Activated T-helper 9 cell treated with anti-CD3 and anti-CD28 coated beads, Interleukin-2, amount 50 U/mL, for 16 hours (primary cell): ENCODE measurements around the gene PAK1.

Source experiments
- DNase-seq: peaks from one replicate; pipeline ENCODE4 v3.0.0-alpha.2; 2020; ENCODE audit warnings: low read depth

The PAK1 gene

DNA sequence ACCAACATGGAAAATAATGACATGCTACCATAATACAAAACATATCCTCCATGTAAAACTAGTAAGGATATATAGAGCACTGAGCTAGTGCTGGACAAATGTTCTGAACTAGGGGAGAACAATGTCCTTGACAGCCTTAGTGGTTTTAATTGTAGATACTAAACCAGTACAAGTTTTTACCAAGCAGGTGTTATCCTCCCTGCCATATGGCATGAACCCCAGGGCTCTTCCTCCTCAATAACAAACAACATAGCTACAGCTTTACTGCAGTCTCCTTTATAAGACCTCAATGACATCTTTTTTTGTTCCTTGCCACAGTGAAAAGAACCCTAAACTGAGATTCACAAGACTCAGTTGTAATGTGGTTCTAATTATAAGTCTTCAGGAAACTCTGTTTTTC lies 102.2 kb downstream of the PAK1 start:
- DNase-seq: no peak

GRCh38 chr11:77370217-77370616 lies 103.7 kb downstream of the PAK1 start:
- DNase-seq: no peak

DNA sequence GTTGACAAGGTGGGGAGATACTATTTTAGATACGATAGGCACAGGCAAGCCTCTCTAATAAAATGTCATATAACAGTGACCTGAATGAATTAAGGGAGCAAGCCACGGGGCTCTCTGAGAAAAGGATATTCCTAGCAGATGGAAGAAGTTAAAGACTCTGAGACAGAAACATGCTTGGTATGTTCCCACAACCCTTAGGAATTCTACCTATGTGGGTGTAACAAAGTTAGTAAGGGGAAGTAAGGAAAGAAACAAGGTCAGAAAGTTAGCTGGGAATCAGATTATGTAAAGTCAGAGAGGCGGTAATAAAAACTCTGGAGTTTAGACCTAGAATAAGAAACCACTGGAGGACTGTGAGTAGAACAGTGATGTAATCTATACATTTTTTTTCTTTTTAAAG lies 112.7 kb downstream of the PAK1 start:
- DNase-seq: no peak

DNA sequence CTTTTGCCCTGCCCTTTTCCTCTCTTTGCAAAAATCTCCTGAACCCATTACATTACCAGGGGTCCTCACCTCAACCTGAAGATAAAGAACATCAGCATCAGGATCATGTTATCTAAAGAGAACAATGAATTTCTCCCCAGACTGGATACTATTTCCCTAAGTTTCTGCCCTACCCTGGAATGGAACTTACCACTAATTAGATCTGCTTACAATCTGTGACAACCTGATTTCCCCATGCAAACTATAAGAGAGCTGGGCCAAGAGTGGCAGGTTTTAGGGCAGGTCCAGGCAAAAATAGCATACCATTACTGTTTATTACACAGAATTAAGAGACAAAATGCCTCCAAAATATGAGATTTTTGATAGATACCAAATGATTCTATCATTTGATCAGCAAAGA lies 114.4 kb downstream of the PAK1 start:
- no peak for DNase-seq

DNA sequence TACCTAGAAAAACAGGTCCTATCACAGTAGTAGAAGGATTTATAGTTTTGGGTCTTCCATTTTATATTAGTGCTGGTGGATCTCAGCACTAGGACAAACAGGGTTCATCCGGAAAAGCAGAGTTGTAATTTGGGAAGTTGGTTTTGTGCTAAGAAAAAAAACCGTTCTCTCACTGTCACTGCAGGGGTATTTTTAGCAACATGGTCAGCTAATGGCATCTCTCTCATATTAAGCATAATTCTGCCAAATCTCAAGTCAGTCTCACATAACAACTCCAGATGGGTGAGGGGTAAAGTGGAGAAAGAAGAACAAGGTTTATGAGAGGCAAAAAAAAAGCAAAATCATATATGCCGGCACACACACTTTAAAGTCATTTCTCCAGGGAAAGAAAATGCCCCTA lies 120.8 kb downstream of the PAK1 start:
- no peak for DNase-seq

DNA sequence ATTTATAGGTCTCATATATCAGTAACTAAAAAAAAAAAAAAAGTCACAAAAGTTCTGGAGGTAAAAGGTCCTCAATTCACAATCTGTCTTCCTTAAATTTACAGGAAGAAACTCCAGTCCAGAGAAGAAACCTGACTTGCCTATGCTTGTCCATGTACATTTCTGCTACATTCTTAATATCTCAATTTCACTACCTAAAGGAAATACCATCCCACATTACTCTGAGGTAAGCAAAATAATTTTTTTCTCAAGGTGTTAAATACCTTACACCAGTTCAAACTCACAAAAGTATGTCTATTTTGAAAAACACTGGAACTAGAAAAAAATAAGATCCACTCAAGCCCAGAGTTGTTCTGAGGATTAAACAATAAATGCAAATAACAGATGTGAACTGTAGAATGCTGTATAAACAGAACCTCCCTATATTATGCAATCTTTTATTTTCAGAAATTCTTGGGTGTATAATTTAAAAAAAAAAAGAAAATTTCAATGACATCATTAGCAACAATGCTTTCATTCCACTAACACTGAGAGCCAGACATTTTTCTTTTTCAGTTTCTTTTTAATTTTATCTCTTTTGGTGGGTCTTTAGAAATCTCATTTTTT lies 122.5 kb downstream of the PAK1 start:
- DNase-seq: no peak

- no peak for DNase-seq
Measured at GRCh38 chr11:77347948-77348347, 125.9 kb downstream of the PAK1 start.

- DNase-seq: no peak
Measured at GRCh38 chr11:77346906-77347603, 126.8 kb downstream of the PAK1 start.

- DNase-seq: no peak
Measured at GRCh38 chr11:77345621-77346020, 128.3 kb downstream of the PAK1 start.

DNA sequence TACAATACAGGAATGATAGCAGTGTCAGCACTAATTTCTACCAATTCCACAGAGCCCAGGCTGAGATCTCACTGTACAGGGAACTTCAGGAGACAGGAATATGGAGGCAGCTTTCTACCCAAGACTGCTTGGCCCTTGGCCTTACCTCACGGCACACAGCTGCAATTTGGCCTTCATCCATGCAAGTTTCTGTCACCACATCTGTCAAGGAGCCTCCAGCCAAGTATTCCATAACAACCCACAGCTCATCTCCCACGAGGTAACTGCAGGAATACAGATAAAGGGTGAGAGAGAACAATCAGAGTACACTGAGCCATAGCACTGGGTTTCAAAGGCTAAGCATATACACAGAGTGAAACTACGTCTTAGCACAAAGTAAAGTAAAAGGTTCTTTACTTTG lies 133.4 kb downstream of the PAK1 start:
- no peak for DNase-seq

GRCh38 chr11:77332259-77332658 lies 141.6 kb downstream of the PAK1 start:
- DNase-seq: no peak

GRCh38 chr11:77325159-77325558 lies 148.7 kb downstream of the PAK1 start:
- DNase-seq: no peak

GRCh38 chr11:77324508-77324907 lies 149.4 kb downstream of the PAK1 start:
- no peak for DNase-seq

DNA sequence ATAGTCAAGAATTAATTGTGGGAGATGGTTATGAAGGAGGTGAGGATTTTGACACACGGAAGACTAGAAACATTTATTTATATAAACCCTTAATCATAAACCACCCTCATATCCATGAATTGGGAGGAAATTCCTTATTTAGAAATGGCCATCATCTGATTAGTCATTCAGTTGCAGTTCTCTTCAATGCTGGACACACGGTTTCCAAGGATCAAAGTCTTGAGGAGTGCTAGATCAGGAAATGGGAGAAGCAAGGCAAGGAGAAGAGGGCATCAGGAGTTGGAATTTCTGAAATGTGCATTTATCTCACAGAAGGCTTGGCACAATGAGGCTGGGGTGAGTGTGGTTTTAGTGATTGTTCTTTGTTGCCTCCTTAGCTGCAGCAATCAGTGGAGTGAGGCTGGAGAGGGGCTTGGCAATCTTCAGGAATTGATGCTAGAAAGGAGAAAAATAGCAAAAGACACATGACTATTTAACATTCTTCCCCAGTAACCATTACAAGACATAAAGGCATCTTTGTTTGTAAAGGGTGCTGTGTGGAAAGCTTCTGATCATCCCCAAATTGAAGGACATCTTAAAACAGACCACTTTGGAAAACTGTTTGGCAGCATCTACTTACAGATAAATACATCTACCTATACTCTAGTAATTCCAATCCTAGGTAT lies 150.8 kb downstream of the PAK1 start:
- no peak for DNase-seq

GRCh38 chr11:77322506-77322905 lies 151.4 kb downstream of the PAK1 start:
- DNase-seq: no peak

GRCh38 chr11:77320351-77320750 lies 153.5 kb downstream of the PAK1 start:
- DNase-seq: no peak

DNA sequence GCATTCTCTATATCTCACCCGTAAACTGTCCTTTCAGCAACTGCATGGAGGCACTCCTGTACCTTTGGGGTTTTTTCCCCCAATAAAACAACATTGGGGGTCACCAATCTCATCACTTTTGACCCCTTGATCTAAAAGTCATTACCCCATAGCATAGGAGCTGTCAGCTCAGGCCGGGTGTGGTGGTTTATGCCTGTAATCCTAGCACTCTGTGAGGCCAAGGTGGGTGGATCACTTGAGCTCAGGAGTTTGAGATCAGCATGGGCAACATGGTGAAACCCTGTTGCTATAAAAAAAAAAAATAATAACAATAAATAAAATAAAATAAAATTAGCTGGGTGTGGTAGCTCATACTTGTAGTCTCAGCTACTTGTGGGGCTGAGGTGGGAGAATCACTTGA lies 155.3 kb downstream of the PAK1 start:
- DNase-seq: no peak

DNA sequence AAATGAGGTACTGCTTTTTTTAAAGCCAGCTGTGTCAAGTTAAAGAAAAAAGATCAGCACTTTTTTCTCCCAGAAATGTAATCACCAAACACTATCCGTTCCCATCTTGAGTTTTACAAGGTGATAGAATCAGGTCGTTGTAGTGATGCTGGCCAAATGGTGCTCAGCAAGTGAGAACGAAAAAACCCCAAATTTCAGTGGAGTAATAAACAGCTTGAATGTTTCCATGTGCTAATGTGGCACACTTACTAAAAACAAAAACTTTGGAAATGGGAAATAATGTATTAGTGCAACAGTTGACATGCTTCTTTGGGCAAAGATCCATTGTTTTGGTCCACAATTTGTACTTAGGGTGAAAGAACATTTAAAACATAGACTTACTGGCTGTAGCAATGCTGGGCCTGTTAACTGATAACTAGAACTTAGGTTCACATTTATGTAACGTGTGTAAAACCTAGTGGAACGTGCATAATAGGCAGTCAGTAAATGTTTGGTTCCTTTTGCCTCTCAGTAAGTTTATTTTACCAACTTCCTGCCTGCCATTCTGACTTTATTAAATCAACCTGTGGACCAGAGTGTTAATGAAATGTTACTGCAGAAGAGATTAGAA lies 157.1 kb downstream of the PAK1 start:
- no peak for DNase-seq

- DNase-seq: no peak
Measured at GRCh38 chr11:77312107-77312506, 161.8 kb downstream of the PAK1 start.

DNA sequence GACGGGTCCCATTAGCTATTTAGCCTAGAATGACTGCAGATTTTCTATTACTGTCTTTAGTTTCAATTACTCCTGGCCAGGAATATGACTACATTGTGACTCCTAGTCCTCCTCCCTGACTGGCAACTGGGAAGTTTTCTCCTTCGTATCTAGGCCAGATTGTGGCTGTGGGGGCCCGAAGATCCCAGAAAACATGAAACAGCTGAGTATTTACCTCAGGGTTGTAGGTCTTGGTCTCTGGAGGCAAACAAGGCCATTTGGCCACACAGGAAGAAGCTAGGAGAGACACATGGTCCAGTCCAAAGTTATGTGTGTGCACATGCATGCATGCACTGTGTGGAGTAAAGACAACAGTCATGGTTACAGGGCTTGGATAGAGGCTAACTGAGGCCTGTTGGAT lies 162.2 kb downstream of the PAK1 start:
- DNase-seq: no peak

- no peak for DNase-seq
Measured at GRCh38 chr11:77310721-77311120, 163.2 kb downstream of the PAK1 start.

DNA sequence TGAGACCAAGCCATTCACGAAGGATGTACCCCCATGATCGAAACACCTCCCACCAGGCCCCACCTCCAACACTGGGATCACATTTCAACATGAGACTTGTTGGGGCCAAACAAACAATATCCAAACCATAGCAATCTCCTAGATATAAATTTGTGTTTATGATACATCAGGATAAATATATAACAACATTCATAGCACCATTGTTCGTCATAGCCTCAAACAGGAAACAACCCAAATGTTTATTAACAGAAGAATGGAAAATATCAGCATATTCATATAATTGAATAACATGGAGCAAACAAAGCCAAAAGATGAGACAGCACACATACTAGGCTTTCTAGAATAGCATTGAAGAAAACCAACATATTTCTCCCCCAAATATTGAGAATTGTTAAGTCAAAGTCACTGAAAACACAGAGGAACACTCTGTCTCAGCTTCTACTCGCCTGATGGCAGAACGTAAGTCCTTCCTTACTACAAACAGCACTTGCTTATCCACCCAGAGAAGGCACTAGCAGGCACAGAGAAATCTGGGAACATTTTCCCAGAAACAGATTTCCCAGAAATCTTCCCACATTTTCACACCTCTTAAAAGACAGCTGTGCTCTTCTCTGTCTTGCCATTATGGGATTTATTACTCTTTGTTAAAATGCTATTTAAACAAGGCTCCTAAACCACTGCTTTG lies 164.4 kb downstream of the PAK1 start:
- no peak for DNase-seq

DNA sequence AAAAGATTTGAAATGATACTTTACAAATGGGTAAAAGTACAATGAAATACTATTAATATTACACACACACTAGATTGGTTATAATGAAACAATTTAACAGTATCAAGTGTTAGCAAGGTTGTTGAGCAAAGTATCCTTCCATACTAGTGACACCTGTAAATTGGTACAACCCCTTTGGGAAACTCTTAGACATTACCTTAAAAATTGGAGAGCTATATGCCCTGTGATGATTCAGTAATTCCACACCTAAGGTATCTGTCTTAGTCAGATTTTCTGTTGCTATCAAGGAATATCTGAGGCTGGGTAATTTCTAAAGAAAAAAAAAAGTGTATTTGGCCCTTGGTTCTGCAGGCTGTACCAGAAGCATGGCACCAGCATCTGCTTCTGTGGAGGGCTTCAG lies 165.1 kb downstream of the PAK1 start:
- DNase-seq: no peak
